ENCODE results near the gene KRTAP6-3. TPM values are rescaled to one million over a fixed set of nuclear protein-coding genes. Genes with fewer than 3 reads are reported as not detected.

The KRTAP6-3 gene
- total RNA-seq: not detected in 2 replicates

DNA sequence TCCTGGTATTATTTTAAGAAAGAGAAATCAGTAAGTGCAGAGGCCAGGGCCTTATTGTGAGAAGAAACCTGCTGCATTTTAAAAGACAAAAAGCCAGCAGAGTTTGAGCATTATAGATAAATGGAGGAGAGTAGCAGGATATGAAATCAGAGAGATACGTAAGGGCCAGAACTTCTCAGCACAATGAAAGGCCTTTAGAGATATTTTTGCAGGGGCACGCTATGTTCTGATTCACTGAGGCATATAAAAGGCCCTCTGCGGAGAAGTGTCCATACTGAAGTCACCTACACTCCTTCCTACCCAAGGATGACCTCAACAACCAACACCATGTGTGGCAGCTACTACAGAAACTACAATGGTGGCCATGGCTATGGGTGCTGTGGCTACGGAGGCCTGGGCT, at the start of gene KRTAP6-3:
Gene KRTAP6-3, plus strand, starts transcription at position 301 of the 400 bp plus-strand sequence. Its CDS starts 6 bp downstream, at position 307.
- no peak for DNase-seq (ENCODE audit: low read depth, low spot score)

GRCh38 chr21:30552782-30553181, 39.5 kb upstream of the KRTAP6-3 start:
- no peak for DNase-seq (ENCODE audit: low read depth, low spot score)

DNA sequence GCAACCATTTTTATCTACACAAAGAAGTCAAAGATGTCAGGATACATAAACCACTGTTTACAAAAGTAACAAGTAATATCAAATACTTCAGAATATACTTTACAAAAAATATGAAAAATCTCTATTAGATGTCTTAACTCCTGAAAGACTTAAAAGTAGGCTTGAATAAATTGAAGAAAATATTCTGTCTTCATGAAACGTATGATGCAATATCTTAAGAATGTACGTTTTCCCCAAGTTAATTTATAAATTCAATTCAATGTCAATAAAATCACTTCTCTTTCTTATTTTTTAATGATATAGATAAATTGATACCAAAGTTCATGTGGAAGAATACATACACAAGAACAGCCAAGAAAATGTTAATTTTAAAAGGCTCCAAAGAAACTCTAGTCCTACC, 37.1 kb upstream of the KRTAP6-3 start:
- DNase-seq (ENCODE audit: low read depth, low spot score): no peak

GRCh38 chr21:30561264-30561895, 30.9 kb upstream of the KRTAP6-3 start, which contains the start of gene KRTAP19-7:
TSS of gene KRTAP19-7 (minus strand) at chr21:30561314. CDS start at chr21:30561289, 25 bp downstream.
- DNase-seq (ENCODE audit: low read depth, low spot score): no peak

DNA sequence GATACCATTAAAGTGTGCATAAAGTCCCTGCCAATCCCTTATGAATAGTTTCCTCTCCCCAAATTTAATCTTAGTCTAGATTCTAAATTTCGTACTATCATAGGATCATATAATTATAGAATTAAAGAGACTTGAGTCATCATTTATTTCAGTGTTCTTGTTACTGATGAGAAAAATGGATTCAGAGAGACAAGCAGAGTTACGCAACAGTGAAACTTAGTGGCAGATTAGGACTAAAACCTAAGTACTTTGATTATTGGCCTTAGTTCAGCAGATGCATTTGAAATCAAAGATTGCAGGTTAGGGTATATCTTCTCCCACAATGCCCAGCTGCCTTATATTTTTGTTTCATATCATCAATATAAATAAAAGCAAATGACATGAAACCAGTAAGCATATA, 30.3 kb upstream of the KRTAP6-3 start:
- no peak for DNase-seq (ENCODE audit: low read depth, low spot score)

- DNase-seq (ENCODE audit: low read depth, low spot score): no peak
These were observed 29.2 kb upstream of the KRTAP6-3 start for GRCh38 chr21:30563072-30563471.

GRCh38 chr21:30563630-30564029, 28.6 kb upstream of the KRTAP6-3 start:
- no peak for DNase-seq (ENCODE audit: low read depth, low spot score)

- no peak for DNase-seq (ENCODE audit: low read depth, low spot score)
These were observed 24.6 kb upstream of the KRTAP6-3 start for GRCh38 chr21:30567617-30568016.

- no peak for DNase-seq (ENCODE audit: low read depth, low spot score)
These were observed 14.5 kb upstream of the KRTAP6-3 start for GRCh38 chr21:30577766-30578165.

DNA sequence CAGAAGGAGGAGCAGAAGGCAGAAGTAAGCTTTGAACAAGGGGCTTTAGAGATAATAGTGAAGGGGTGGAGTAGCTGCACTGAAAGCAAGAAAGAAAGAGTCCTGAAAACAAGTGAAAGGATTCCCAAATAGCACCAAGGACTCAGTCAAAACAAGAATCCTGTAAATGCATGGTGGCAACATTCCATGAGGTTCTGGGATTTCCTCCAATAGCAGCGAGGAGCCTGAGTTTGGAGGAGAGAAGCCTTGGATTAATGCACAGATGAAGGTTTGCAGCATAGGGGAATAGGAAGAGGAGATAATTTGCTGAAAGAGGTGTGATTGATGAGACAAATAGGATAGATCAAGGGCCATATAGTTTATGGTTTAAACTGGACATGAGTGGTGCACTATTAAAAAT, 12.9 kb upstream of the KRTAP6-3 start:
- DNase-seq (ENCODE audit: low read depth, low spot score): no peak

GRCh38 chr21:30580132-30580531, 12.1 kb upstream of the KRTAP6-3 start:
- DNase-seq (ENCODE audit: low read depth, low spot score): no peak

DNA sequence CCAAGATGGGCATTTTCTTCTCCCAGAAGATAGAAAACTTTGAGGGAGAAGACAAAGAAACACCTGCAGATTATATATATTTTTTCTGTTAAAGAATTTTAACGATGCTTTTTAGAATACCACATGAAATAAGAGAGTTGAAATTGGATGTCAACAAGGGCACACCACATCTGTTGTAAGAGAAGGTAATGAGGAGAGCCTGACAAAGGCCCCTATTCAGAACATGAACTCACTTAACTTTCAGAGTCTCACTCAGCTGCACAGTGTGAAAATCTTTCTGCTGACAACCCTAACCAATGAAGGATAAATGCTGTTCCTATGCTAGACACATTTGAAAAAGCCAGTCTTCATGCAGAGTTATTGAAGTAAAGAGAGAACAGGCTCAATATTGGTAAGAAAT, 9.4 kb upstream of the KRTAP6-3 start:
- DNase-seq (ENCODE audit: low read depth, low spot score): no peak

DNA sequence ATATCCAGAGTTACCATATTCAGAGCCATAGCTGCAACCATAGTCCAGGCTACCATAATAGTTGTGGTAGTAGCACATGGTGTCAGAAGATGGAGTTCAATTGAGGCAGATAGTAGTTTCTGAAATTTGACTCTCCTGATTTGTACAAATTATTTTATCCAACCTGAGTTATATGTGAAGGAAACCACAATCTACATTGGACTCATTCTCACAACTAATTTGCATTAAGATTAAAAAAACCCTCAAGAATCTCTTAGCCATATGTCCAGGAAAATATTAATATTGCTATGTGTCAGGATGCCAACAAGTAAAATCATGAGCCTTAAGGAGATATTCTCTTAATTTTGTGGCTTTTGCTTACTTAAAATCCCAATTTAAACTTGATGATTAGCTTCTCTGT, 1.9 kb upstream of the KRTAP6-3 start, which contains the start of gene KRTAP22-2:
Gene KRTAP22-2, minus strand, starts transcription at position 101 of the 400 bp plus-strand sequence.
- DNase-seq (ENCODE audit: low read depth, low spot score): no peak

DNA sequence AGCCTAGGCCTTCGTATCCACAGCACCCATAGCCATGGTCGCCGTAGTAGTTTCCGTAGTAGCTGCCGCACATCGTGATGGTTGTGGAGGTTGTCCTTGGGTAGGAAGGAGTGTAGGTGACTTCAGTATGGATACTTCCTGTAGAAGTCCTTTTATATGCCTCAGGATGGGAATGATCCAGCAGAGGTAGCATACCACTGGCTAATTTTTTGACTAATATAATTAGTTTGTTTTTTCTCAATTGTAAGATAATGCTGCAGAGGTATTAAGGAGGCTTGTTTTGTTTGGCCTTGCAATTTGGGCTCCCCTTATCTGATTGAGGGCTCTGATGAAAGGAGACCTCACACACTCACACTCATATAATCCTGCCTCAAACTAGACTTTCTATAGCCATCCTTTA, 6.6 kb downstream of the KRTAP6-3 start, which contains the start of gene KRTAP6-2:
Gene KRTAP6-2, minus strand, starts transcription at position 101 of the 400 bp plus-strand sequence. Its CDS starts 28 bp downstream, at position 73.
- DNase-seq (ENCODE audit: low read depth, low spot score): no peak

DNA sequence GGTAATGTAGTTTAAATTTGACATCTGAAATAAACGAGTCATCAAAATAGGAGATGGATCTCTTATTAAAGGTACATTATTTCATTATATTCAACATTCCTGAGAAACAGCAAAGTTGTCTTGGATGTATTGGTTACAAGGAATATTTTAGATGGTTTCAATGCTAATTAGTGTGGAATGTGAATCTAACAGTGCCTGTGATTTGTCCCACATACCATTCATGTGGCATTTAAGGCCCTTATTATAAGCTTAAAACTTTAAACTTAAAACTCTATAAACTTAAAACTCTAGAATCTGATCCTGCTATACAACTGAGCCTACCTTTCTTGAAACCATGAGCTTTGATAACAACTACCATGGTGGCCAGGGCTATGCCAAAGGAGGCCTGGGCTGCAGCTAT, 8.5 kb downstream of the KRTAP6-3 start, which contains the start of gene KRTAP22-1:
Gene KRTAP22-1, plus strand, starts transcription at position 301 of the 400 bp plus-strand sequence.
- no peak for DNase-seq (ENCODE audit: low read depth, low spot score)

GRCh38 chr21:30605968-30606367, 13.7 kb downstream of the KRTAP6-3 start:
- no peak for DNase-seq (ENCODE audit: low read depth, low spot score)

DNA sequence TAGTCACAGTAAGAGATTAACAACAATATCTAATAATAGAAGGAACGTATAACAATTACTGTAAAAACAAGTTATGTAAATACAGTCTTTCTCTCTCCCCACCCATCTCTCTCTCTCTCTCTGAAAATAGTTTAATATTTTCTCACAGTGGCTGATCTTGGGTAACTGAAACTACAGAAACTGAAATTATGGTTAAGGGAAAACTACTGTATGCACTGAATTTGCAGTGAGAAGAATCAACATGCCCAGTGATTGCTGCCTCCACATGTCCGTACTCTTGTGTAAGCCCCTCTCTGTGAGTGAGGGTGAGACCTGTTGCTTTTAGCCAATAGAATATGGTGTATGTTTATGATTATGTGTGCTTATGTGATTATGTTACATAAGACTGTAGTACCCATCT, 19.9 kb downstream of the KRTAP6-3 start:
- DNase-seq (ENCODE audit: low read depth, low spot score): no peak

DNA sequence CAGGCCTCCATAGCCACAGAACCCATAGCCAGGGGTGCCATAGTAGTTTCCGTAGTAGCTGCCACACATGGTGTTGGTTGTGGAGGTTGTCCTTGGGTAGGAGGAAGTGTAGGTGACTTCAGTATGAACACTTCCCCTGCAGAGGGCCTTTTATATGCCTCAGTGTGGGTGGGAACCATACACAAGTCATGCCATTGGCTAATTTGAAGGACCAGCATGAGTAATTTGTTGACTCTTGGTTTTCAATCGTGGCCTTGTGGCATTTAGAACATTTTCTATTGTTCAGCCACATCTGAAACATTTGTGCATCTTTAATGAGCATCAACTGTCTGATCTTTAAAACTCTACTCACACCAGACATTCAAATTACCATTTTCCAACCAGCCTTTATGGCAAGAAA, 21.6 kb downstream of the KRTAP6-3 start, which contains the start of gene KRTAP6-1:
Gene KRTAP6-1, minus strand, starts transcription at position 95 of the 400 bp plus-strand sequence. Its CDS starts 26 bp downstream, at position 69.
- DNase-seq (ENCODE audit: low read depth, low spot score): no peak

- DNase-seq (ENCODE audit: low read depth, low spot score): no peak
These were observed 23.0 kb downstream of the KRTAP6-3 start for GRCh38 chr21:30615199-30615598.

DNA sequence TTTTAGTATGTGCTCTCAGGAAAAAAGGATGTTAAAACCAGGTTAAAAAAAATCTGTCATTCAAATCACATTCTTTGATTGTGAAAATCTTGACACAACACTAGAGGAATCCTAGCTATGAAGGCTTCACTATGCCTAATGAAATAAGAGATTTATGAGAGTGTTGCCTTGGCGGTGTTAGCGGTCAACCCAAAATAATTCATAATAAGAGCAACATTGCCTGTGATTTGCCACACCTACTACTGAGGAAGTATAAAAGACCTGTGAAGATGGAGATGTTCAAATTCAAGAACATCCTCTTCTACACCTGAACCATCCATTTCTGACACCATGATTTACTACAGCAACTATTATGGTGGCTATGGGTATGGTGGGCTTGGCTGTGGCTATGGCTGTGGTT, 23.9 kb downstream of the KRTAP6-3 start, which contains the start of gene KRTAP20-1:
Gene KRTAP20-1, plus strand, starts transcription at position 301 of the 400 bp plus-strand sequence. Its CDS starts 30 bp downstream, at position 331.
- DNase-seq (ENCODE audit: low read depth, low spot score): no peak

DNA sequence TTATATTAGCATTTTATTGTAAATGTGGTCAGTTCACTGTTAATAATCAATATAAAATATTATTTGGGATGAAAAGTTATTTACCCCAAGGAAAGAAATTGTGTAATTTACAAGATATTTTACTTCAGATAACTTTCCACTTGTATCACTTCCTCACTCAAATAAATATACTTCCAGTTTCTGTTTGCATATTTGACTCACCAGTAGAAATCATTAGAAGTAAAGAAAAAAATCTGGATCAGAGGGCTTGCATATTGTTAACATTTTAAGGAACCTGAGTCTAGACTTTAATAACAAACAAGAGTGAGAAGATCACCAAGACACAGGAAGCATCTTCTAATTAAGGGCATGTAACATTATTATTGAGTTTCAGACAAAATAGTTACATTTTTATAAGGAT, 27.8 kb downstream of the KRTAP6-3 start:
- no peak for DNase-seq (ENCODE audit: low read depth, low spot score)

DNA sequence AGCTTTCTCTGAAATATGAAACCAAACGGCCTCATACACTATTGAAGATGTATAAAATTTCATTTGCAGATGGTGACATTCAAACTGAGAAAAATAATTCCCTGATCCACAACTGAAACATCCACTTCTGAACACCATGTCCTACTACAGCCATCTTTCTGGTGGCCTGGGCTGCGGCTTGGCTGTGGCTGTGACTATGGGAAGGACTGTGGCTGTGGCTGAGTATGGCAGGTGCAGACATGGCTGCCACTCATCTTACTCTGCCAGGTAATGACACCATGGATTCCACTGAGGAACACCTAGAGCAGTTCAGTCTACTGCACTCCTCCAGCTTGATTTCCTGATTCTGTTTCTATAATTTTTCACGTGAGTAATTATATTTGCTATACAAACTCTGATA, 28.3 kb downstream of the KRTAP6-3 start, which contains the start of gene KRTAP20-4:
Gene KRTAP20-4, plus strand, starts transcription at position 106 of the 400 bp plus-strand sequence.
- no peak for DNase-seq (ENCODE audit: low read depth, low spot score)

GRCh38 chr21:30623362-30623761, 31.1 kb downstream of the KRTAP6-3 start:
- DNase-seq (ENCODE audit: low read depth, low spot score): no peak

Data from pulmonary artery endothelial cell (primary cell).